Left forelimb (tissue), 1 donor: ENCODE data around the gene DACT1.
A peak's percentile ranks its signal among the peaks of the same experiment; 100 is the strongest.
"Not testable (repeated sequence)": the region's sequence is repeated elsewhere in the genome, so short reads cannot be mapped to it uniquely, and the experiment has no call there.

ENCODE experiments used
- DNase-seq: peaks from one replicate; pipeline ENCODE4 v3.0.0-alpha.2; 2018; ENCODE audit warnings: low spot score

The DACT1 gene, protein sequence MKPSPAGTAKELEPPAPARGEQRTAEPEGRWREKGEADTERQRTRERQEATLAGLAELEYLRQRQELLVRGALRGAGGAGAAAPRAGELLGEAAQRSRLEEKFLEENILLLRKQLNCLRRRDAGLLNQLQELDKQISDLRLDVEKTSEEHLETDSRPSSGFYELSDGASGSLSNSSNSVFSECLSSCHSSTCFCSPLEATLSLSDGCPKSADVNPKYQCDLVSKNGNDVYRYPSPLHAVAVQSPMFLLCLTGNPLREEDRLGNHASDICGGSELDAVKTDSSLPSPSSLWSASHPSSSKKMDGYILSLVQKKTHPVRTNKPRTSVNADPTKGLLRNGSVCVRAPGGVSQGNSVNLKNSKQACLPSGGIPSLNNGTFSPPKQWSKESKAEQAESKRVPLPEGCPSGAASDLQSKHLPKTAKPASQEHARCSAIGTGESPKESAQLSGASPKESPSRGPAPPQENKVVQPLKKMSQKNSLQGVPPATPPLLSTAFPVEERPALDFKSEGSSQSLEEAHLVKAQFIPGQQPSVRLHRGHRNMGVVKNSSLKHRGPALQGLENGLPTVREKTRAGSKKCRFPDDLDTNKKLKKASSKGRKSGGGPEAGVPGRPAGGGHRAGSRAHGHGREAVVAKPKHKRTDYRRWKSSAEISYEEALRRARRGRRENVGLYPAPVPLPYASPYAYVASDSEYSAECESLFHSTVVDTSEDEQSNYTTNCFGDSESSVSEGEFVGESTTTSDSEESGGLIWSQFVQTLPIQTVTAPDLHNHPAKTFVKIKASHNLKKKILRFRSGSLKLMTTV

DNA sequence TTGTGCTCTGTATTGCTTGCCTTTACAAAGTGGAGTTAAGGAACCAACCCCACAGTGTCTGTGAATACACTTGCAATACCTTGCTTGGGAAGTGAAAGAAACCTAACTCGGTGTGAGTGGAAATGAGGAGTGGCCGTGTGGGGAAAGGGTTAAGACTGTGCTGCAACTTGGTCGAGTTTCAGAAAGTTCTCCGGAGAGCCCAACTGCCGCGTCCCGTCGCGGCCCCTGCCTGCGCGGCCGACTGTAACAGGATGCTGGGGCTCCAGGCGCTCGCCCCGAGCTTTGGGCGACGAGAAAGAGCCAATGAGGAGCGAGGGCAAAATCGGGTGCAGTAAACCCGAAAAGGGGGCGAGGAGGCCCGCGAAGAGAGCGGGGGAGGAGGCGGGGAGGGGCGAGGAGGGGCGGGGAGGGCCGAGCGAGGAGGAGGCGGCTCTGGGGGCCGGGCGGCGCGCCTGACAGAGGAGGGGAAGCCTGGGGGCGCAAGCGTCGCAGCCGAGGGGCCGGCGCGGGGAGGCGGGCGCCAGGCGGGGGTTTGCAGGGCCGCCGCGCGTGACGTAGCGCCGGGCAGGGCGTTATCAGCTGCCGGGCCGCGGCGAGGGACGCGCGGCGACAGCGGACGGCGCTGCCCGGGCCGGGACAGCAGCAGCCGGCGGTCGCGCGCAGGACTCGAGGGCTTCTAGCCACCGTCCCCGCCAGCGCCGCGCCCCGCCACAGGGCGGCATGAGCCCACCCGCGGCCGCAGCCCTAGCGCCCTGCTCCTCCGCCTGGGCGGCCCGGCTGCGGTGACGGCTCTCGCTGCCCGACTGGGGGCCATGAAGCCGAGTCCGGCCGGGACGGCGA is at the start of gene DACT1:
Gene DACT1 (plus strand): TSS at position 572 of the 840 bp plus-strand sequence. CDS start 241 bp downstream, at position 813.
- DNase-seq: peak; percentile 94

DNA sequence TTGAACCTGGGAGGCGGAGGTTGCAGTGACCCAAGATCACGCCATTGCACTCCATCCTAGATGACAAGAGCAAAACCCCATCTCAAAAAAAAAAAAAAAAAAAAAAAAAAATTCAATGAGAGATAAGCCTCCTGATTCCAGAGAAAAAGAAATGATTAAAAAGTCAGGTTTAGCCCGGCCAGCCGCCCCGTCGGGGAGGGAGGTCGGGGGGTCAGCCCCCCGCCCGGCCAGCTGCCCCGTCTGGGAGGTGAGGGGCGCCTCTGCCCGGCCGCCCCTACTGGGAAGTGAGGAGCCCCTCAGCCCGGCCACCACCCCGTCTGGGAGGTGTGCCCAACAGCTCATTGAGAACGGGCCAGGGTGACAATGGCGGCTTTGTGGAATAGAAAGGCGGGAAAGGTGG is 49.4 kb upstream of the DACT1 start:
- DNase-seq: not testable (repeated sequence)

DNA sequence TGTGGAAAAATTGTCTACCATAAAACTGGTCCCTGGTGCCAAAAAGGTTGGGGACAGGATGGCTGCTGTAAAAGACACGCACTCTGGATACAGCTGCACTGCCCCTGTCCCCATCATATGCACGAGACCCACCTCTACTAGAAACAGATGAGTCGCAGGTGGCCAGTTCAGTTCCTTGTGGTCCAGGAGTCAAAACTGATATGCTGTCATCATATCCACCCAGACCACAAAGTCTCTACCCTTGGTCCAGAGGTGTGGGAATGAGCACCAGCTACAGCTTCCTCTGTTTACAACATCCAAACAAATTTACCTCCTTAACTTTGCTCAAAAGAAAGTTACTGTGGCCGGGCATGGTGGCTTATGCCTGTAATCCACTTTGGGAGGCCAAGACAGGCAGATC is 43.8 kb upstream of the DACT1 start:
- DNase-seq: no peak

DNA sequence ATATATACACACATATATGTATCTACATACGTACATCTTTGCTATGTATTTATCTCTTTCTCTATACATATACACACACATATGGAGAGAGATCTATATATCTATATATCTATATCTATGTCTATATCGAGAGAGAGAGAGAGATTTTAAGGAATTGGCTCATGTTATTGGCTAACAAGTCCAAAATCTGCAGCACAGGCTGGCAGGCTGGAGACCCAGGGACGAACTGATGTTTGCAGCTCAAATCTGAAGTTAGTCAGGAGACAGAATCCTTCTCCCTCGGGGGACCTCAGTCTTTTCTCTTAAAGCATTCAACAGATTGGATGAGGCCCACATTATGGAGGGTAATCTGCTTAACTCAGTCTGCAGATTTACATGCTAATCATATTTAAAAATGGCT is 40.7 kb upstream of the DACT1 start:
- DNase-seq: no peak

DNA sequence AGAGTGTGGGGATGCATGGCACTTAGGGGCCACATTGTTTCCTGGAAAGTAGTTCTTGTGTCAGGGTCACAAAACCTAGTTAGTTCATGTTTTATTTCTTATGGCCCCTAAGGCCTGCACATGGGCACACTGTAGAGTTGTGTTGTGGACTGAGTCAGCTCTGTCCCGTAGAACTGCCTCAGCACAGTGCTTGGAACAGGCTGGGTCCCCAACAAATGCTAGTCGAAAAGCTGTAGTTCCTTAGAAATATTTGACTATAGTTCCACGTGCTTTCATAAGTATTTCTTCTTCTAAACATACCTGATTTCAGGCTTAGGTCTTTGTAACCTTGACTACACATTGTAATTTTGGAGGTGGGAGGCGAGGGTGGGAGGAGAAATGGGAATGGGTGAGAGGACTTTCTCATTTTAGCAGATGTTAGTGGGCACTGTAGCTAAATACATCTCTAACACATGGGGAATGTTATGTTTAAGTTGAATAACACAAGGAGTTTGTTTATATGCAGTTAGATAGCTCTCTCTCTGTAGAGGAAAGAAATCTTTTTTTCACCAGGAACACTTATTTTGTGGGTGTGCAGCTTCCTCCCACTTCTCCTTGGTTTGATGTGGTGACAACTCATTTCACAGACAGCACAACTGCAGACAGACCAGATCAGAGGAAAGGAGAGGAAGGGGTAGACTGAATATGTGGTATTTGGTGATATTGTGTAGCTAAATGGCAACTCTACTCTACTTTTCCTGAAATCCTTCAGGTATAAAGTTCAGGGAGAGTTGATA is 39.5 kb upstream of the DACT1 start:
- DNase-seq: no peak

DNA sequence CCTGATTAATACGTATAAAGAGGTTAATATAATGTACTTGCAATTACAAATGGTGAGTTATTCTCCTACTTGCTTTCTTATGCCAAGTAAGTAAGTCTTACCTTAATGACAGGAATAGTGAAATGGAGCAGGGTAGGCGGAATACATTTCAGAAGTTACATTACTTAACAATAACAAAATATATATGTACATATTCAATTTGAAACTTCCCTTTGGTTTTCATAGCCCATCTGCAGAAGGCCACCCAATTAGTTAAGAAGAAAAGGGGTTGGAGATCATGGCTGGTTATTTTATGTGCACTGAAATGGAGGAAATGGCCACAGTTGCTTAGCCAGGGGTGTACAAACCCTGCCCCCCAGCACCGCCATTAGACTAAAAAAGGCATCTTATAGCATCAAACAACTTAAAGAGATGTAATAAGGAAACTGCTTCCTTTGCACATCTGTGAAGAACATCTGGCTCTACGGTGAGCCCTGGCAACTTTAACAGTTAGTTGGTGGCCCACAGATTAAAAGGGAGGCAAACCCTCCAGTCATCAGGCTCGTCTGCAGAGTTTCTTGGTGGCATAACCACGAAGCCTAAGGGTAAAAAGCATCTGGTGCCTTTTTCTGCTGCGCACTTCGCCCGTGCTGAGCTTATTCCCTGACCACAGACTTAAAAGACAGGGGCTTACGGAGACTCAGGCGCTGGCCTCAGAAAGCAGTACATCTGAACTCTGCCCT is 38.8 kb upstream of the DACT1 start:
- DNase-seq: no peak

DNA sequence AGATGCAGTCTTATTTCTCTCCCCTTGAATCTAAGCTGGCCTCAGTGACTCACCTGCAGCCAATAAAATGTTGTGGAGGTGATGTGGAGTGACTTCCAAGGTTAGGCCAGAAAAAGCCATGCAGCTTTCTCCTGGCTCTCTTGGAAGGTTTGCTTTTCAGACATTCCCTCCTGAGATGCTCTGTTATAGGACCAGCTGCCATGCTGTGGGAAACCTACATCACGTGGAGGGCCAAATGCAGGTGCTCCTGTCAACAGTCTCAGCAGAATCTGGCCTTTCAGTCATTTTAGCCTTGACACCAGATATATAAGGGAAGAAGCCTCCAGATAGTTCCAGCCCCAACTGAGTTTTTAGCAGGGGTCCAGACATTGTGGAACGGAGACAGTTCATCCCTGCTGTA is 38.1 kb upstream of the DACT1 start:
- no peak for DNase-seq

DNA sequence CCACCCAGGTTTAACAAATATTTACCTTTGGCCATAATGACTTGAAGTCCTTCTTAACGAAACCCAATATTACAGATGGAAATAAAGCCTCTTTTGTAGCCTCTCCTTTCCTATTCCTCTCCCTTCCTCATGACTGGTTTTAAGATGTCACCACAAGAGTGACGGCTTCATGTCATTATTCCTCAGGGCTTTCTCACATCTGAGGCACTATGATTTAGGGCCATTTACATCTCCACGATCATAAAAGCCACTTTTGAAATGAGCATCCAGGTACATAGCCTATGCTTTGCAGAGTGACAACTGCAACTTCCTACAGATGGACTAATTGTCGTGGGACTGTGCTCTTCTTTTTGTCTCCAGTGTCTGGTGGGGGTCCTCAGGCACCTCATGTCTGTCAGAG is 32.3 kb upstream of the DACT1 start:
- DNase-seq: no peak

DNA sequence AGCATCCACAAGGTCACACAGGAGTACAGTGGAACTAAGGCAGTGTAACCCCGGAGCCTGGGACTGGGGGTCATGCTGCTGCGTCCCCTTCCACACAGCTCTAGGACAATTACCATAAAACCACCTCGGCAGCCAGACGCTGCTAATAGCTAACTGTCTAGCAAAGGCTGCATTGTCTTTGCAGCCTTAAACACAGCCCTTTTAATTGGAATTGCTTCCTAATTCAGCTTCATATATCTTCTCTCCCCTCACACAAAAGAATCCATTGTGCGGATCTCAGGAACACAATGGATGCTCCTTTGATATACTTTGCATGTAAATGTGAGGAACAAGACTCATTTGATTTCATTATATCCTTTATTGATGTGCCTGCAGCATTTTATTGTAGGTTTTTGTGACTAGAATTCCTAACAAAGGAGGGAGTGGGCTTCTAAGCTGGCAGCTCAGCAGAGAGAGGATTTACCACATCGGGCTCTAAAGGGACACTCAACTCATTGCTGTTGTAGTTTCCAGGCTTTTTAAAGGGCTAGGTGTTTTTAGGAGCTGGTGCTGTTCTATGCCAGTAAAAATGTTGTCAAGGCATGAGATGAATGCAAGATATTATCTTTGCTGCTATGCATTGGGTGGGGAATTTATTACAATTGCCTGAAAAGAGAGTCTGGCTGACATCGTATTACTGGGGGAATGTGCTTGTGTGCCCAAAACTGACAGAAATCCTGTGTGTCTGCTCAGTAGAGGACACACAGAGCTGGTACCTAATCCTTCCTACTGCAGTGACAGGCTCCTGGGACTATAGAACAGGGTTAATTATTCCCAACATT is 30.4 kb upstream of the DACT1 start:
- DNase-seq: no peak

DNA sequence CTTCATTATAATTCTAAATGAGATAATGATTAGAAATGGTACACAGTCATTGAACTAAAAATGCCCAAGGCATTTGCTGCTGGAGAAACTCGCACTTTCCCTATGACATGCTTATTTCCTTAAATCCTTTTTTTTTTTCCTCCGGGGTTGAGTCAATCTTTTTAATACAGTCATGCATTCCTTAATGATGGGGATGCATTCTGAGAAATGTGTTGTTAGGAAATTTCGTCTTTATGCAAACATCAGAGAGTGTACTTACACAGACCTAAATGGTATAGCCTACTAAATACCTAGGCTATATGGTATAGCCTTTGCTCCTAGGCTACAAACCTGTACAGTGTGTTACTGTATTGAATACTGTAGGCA is 29.8 kb upstream of the DACT1 start:
- DNase-seq: no peak

DNA sequence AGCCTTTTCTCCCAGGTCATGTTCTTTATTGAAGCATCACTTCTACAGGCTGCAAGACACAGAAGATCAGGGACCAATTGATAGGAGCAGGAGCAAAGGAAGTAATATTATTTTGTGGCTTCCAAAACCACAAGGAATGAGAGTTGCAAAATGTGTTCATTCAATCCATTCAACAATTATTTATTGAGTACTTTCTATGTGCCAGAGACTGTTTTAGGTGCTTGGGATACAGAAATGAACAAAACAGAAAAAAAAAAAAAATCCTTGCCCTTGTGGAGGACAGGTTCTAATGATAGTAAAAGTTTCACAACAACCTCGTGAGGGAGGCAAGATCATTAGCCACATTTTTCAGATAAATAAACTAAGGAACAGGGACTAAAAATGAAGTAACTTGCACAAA is 20.1 kb upstream of the DACT1 start:
- no peak for DNase-seq

DNA sequence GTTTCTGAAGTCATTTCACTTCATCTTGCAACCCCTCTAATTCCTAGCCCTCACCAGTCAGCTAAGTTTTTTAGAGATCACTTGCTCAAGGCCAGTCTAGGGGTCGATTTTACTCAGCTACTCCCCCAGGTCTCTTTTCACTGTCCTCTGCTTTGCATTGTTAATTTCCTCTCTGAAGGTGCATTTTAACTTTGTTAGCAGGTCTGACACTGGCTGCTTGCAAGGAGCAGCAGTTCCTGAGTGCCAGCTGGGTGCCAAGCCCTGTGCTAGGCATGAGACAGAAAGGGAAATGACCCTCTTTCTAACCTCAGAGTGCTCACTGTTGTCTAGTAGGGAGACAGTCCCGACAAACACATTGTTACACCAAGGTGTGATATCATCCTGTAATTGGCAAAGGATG is 17.8 kb upstream of the DACT1 start:
- DNase-seq: no peak

DNA sequence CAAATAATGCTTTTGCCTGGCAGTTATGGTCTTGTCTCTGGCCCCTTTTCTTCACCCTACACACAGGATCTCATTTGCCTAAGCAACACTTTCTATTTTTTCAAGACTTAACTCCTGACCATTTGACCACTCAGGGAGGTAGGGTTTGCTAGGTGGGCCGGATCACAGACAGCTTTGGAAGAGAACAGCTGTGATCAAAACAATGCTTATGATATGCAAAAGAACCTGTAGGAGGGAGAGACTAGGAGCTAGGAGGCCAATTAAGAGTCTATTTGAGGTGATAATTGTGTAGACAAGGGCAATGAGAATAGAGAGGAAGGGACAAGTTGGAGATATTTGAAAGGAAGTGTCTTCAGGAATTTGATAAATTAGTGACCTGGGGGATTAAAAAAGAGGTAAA is 12.3 kb upstream of the DACT1 start:
- no peak for DNase-seq

DNA sequence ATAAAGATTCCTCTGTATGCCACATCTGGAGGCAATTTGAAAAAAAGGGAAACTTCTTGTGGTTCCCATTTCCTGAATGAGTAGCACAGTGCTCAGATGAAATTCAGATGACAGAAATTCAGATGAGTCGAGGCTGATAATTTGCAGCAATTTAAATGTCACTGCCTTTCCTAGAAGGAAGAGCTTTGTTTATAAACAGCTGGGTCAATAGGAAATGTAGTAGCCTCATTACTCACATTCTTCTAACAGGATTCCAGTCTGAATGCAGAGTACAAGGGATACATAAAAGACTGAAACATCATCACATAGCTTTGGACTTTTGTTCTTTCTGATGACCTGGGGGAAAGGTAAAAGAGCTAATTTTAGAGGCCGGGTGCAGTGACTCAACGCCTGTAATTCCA is 11.3 kb upstream of the DACT1 start:
- no peak for DNase-seq

DNA sequence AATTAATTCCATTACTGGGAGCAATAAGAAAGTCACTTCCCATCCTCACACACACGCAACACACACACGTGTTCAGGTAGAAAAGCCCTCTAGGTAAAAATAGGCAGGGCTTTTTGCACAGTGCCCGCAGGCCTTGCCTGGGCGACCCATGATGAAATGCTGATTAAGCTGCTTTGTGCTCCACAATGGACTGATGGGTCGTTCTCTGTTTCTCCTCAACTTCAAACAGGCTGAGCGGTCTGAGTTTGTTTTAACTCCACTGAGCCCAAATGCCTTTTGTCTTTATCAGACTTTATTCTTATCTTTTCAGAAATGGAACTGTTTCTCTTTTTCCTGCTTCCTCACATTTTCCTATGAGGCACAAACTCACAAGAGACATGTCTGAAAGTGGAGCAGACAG is 9.4 kb upstream of the DACT1 start:
- no peak for DNase-seq

DNA sequence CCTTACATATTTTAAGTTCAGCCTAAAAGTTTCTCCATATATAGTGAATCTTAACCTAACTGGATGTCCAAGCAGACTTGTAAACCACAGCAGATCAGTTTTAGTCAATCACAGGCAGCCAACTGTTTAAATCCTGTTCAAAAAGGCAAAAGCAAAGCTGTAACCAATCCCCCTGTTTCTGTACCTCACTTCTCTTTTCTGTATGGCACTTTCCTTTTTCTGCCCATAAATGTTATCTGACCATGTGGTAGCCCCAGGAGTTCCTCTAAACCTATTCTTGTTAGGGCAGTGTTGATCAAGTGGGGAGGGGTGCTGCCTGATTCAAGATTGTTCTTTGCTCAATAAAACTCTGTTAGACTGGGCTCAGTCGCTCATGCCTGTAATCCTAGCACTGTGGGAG is 8.5 kb upstream of the DACT1 start:
- DNase-seq: no peak

DNA sequence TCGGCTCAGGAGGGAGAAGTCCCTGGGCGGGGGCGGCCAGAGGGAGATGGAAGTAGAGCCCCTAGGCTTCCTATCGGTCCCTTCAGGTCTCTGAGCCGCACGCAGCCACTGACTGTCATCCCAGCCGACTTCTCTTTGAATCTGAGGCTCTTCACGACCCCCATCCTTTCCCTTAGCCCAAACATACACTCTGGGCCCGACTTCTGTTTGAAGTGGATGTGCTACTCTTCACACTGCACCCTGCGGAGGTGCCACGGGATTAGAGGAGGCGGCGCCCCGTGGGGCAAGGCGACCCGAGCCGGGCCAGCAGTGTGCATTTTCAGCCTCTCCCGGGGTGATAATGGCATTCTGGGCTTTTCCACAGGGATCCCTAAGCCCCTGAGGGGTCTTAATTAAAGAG is 6.0 kb upstream of the DACT1 start:
- no peak for DNase-seq

DNA sequence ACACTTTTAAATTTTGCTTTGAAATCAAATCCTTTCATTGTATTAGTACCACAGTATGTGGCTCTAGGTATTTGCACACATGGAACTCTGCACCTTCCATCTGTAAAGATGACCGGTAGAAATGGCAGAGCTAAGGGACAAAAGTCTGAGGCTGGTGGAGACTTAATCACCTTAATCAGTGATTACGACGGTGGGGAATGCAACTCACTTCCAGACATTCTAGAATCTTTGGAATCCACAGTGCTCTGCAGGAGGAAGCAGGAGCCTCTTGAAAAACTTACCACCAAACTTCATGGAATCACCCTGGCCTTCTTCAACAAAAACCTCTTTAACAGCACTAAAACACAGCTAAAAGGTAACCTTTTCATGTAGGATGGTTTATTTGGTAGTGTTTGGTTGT is 3.9 kb upstream of the DACT1 start:
- DNase-seq: no peak

DNA sequence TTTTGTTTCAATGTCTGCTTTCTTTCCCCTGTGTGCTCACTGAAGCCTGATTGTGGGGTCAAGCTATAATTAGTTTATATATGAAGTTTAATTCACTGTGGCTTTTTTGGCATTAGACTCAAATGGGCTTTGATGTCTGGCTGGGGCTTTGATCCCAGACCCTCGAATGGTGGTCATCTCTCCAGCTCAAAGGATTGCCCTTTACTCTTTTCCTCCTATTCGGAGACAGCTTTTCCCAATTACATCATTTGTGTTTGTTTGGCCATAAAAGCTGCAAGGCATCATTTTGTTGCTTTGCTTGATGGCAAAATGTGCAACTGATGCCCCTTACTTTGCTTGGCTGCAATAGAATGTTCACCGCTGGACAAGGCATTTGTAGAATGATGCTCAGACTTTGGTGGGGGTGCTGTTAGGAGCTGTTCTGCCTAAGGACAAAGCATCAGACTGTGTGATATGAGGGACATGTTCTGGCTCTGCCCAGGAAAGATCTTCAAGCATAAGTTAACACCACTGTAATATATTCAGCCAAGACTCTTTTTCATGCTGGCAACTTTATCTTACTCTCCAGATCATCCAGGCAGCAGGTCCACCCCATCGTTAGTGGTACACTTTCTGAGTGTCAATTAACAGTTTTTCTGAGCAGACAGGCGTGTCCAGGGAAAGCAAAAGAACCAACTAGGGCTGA is 3.2 kb upstream of the DACT1 start:
- DNase-seq: no peak
